ENCODE measurements around the gene TPST2. TPM values are rescaled to one million over a fixed set of nuclear protein-coding genes. Genes with fewer than 3 reads are reported as not detected.

TPST2 gene
- total and polyA plus RNA-seq, 2 of the 4 experiments (the other 2 are of a cell fraction), result 42.5 to 63.6 TPM

GRCh38 chr22:26623984-26624383, 34.1 kb upstream of the TPST2 start:
- no peaks in the 10 kb centered on the region for H4K20me1 ChIP-seq (ENCODE audit: insufficient read depth, low read length)
- ATAC-seq (ENCODE audit: low read depth), result no peak
- TF ChIP-seq MAFK (IDR thresholded peaks at IDR 0.05; ENCODE audit: low read depth, low read length), result no peak
- TF ChIP-seq SMC3 (IDR thresholded peaks at IDR 0.05; ENCODE audit: low read depth, low read length), result no peak
- no peak for TF ChIP-seq POLR2A (IDR thresholded peaks at IDR 0.05; ENCODE audit: low read depth, low read length)
- no peak for TF ChIP-seq RCOR1 (IDR thresholded peaks at IDR 0.05; ENCODE audit: insufficient replicate concordance, low read length)
- no peak for TF ChIP-seq USF2 (IDR thresholded peaks at IDR 0.05; ENCODE audit: low read depth, low read length)
- TF ChIP-seq, protein P1, sequence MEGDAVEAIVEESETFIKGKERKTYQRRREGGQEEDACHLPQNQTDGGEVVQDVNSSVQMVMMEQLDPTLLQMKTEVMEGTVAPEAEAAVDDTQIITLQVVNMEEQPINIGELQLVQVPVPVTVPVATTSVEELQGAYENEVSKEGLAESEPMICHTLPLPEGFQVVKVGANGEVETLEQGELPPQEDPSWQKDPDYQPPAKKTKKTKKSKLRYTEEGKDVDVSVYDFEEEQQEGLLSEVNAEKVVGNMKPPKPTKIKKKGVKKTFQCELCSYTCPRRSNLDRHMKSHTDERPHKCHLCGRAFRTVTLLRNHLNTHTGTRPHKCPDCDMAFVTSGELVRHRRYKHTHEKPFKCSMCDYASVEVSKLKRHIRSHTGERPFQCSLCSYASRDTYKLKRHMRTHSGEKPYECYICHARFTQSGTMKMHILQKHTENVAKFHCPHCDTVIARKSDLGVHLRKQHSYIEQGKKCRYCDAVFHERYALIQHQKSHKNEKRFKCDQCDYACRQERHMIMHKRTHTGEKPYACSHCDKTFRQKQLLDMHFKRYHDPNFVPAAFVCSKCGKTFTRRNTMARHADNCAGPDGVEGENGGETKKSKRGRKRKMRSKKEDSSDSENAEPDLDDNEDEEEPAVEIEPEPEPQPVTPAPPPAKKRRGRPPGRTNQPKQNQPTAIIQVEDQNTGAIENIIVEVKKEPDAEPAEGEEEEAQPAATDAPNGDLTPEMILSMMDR (conservative IDR thresholded peaks at IDR 0.05; ENCODE audit: low read depth, low read length), result no peak
- intact Hi-C loops (cut with micrococcal nuclease) (no loop called here), in situ Hi-C loops (cut with MboI; ENCODE audit: low sequenced_read_pairs) (no loop called here), dilution Hi-C loops (cut with HindIII; ENCODE audit: low sequenced_read_pairs, unreplicated experiment) (no loop called here)
- H3K4me2 ChIP-seq (ENCODE audit: low read depth, low read length), result no peak overlapping the region
- ChIA-PET POLR2A (ENCODE audit: unreplicated experiment) (interaction anchor here (0.6 kb wide), 1 partner anchor 140 kb away, joined by 3 read pairs; no protein-coding TSS in a partner anchor), CTCF (no interaction called here)
- peaks cover 31% of the 10 kb centered on the region for H3K27me3 ChIP-seq (ENCODE audit: control insufficient read depth, insufficient read depth, low read length)
- H2AK9ac ChIP-seq (replicated peaks; ENCODE audit: low read depth, low read length, poor library complexity), result no peak overlapping the region
- no peaks in the 10 kb centered on the region for H3K9me3 ChIP-seq (ENCODE audit: control insufficient read depth, insufficient read depth, low read length)
- no peak overlapping the region for H4K91ac ChIP-seq (ENCODE audit: insufficient read depth, low read depth, low read length)
- H2AK5ac ChIP-seq (ENCODE audit: low read depth, low read length), result no peak overlapping the region
- no peak overlapping the region for H3K27ac ChIP-seq (ENCODE audit: insufficient read depth, low read length)
- H3K18ac ChIP-seq (ENCODE audit: low read depth, low read length), result no peak overlapping the region
- H2AFZ ChIP-seq (replicated peaks; ENCODE audit: low read length, poor library complexity), result no peak overlapping the region
- no peaks in the 10 kb centered on the region for H3K4me1 ChIP-seq (ENCODE audit: control insufficient read depth, insufficient read depth, low read length)
- BruUV-seq (replicated peaks), result no TSS peak
- no peak overlapping the region for H3K4ac ChIP-seq (ENCODE audit: low read depth, low read length)
- no peak overlapping the region for H3K4me3 ChIP-seq (ENCODE audit: insufficient read depth, low read depth, low read length)
- H2BK120ac ChIP-seq (ENCODE audit: low read depth, low read length), result no peak overlapping the region
- no peak overlapping the region for H2BK15ac ChIP-seq (ENCODE audit: low read depth, low read length)
- no peak overlapping the region for H4K5ac ChIP-seq (ENCODE audit: low read depth, low read length)
- no peak overlapping the region for H3K9ac ChIP-seq (ENCODE audit: low read depth, low read length)
- H2BK5ac ChIP-seq (ENCODE audit: low read depth, low read length, poor library complexity, severe bottlenecking), result no peak overlapping the region
- H4K8ac ChIP-seq (ENCODE audit: low read depth in 2 of 2, low read length in 2 of 2), result no peak overlapping the region
- DNase-seq, result no peak
- H3K56ac ChIP-seq (ENCODE audit: extremely low read depth, insufficient read depth, low read length), result no peak overlapping the region
- H3K23ac ChIP-seq (ENCODE audit: low read depth, low read length), result no peak overlapping the region
- no peak overlapping the region for H3K14ac ChIP-seq (replicated peaks; ENCODE audit: low read depth, low read length)
- H3K79me1 ChIP-seq (ENCODE audit: low read depth in 1 of 2, low read length in 2 of 2), result no peaks in the 10 kb centered on the region
- 56% methylated on average over 1 of the region's 1 CpG; no CpG with 5 or more reads in 1 of the 2 experiments for WGBS, 2 experiments (ENCODE audit: extremely low coverage in 2 of 2, insufficient read length in 1 of 2)
- H3K36me3 ChIP-seq (ENCODE audit: control insufficient read depth, insufficient read depth, low read length), result no peaks in the 10 kb centered on the region
- H3K9me1 ChIP-seq (ENCODE audit: insufficient read depth, low read length), result no peaks in the 10 kb centered on the region
- H2BK20ac ChIP-seq (ENCODE audit: low read depth, low read length), result no peak overlapping the region
